ENCODE results near the gene CUL3.

The CUL3 gene

DNA sequence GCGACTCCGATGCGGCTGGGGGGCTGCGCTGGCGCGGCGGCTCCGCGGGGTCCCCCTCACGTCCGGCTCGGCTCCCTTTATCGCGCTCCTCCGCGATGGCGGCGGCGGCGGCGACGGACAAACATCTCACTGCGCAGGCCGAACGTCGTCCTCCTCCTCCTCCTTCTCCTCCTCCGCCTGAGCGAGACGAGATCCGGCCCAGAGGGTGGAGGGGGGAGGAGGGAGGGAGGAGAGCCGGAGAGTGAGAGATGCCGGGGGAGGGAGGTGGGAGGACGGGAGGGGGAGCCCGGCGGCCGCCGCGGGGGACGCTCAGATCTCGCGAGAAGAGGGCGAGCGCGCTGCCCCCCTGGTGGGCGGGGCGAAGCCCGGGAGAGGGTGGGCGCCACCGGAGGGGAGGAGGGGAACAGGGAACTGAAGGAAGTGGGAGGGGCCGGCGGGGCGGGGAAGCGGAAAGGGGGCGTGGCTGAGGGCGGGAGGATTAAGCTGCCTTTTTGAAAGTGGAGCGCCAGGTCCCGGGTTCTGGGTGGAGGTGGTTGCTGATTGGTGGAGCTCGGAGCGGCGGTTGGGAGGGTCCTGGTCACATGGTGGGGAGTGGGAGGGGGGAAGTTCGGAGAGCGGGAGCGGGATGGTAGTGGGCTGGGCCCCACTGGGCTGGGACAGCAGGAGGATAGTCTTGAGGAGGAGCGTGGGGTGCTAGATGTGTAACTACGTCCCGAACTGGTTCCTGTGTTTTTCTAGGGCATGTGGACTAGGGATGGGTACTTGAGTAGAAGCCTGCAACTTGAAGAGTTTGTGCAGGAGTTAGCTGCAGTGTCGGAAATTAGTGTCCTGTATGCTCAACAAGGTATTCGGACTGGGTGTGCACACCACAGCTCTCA, at the start of gene CUL3:
TSS of gene CUL3 (minus strand) at position 153 of the 878 bp plus-strand sequence. CDS start 354 bp downstream, outside the sequence.
- peak within 1 kb of the TSS; percentile 66 for H3K27ac ChIP-seq
- H3K36me3 ChIP-seq (ENCODE audit: insufficient read depth), result no peaks in the 10 kb centered on the region
- peak within 1 kb of the TSS; percentile 72 for H3K9ac ChIP-seq
- H3K27me3 ChIP-seq (ENCODE audit: insufficient read depth, low read depth), result no peaks in the 10 kb centered on the region
- peak within 1 kb of the TSS; percentile 75 for H3K4me3 ChIP-seq (IDR thresholded peaks at IDR 0.05; ENCODE audit: insufficient read depth, low read depth, low read length)
- H3K4me2 ChIP-seq, result peak within 1 kb of the TSS; percentile 90
- peaks cover 40% of the 10 kb centered on the region for H3K79me2 ChIP-seq (ENCODE audit: insufficient read depth, low read depth)
- TF ChIP-seq, protein P1, sequence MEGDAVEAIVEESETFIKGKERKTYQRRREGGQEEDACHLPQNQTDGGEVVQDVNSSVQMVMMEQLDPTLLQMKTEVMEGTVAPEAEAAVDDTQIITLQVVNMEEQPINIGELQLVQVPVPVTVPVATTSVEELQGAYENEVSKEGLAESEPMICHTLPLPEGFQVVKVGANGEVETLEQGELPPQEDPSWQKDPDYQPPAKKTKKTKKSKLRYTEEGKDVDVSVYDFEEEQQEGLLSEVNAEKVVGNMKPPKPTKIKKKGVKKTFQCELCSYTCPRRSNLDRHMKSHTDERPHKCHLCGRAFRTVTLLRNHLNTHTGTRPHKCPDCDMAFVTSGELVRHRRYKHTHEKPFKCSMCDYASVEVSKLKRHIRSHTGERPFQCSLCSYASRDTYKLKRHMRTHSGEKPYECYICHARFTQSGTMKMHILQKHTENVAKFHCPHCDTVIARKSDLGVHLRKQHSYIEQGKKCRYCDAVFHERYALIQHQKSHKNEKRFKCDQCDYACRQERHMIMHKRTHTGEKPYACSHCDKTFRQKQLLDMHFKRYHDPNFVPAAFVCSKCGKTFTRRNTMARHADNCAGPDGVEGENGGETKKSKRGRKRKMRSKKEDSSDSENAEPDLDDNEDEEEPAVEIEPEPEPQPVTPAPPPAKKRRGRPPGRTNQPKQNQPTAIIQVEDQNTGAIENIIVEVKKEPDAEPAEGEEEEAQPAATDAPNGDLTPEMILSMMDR (conservative IDR thresholded peaks at IDR 0.05; ENCODE audit: low read depth, low read length), result no peak
- H3K4me1 ChIP-seq (ENCODE audit: low read depth, poor library complexity, severe bottlenecking), result peaks cover 14% of the 10 kb centered on the region
- H4K20me1 ChIP-seq (ENCODE audit: insufficient read depth), result peaks cover 25% of the 10 kb centered on the region; the same call in 1 of the 2 replicates
- H2AFZ ChIP-seq (ENCODE audit: low read depth), result peak within 1 kb of the TSS; percentile 51

DNA sequence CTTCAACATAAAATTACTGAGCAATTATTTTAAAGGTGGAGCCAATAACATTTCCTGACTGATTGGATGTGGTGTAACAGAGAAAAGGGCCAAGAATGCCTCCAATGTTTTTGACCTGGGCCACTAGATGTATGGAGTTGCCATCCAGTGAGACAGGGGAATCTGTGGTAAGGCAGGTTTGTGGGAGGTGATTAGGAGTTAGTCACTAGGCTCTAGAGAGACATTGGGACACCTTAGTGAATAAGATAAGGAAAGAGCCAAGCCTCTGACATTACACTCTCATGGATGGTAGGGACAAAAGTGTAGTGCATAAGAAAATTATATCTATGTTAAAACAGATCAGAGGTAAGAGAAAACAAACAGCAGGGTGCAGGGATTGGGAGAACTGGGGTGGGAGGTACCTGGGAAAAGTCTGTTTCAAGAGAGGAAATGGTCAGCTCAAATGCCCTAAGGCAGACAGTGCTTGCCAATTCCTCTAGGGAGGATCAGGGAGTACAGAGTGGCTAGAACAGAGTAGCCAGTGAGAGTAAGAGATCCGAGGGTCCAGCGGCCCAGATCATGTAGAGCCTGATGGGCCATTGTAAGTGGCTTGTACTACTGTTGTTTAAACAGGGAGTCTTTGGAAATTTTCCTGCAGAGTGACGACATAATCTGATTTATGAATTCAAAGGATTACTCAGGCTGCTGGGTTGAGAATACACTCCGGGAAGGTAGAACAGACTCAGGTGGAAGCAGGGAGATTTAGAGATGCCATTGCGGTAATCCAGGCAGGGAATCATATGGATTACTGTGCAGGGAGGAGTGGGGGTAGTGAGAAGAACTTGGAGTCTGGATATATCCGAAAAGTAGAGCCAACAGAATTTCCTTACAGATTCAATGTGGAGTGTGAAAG, 45.7 kb upstream of the CUL3 start:
- H3K4me1 ChIP-seq (ENCODE audit: low read depth, poor library complexity, severe bottlenecking), result no peaks in the 10 kb centered on the region
- no peak overlapping the region for H3K27ac ChIP-seq
- H3K4me3 ChIP-seq (IDR thresholded peaks at IDR 0.05; ENCODE audit: insufficient read depth, low read depth, low read length), result no peak overlapping the region
- no peaks in the 10 kb centered on the region for H3K27me3 ChIP-seq (ENCODE audit: insufficient read depth, low read depth)
- no peak overlapping the region for H3K9ac ChIP-seq
- no peak overlapping the region for H2AFZ ChIP-seq (ENCODE audit: low read depth)
- TF ChIP-seq, protein P1 (conservative IDR thresholded peaks at IDR 0.05; ENCODE audit: low read depth, low read length), result no peak
- H4K20me1 ChIP-seq (ENCODE audit: insufficient read depth), result no peaks in the 10 kb centered on the region
- no peaks in the 10 kb centered on the region for H3K79me2 ChIP-seq (ENCODE audit: insufficient read depth, low read depth)
- H3K36me3 ChIP-seq (ENCODE audit: insufficient read depth), result no peaks in the 10 kb centered on the region
- no peak overlapping the region for H3K4me2 ChIP-seq

DNA sequence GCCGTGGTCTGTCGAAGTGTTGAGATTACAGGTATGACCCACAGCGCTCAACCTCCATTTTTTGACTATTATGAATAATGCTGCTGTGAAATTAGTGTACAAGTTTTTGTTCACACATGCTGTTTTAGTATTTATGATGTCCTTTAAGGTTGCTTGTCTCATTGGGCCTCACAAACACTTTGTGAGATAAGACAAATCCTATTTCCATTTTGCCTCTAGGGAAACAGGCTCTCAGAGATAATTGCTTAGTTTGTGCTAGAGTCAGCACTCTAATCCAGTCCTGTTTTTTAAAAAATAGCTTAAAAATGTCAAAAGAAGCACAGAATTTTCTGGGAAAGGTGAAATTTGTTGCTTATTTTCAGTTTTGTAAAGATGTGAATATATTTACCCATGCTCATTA, 43.3 kb upstream of the CUL3 start:
- H3K4me1 ChIP-seq (ENCODE audit: low read depth, poor library complexity, severe bottlenecking), result no peaks in the 10 kb centered on the region
- H3K27me3 ChIP-seq (ENCODE audit: insufficient read depth, low read depth), result no peaks in the 10 kb centered on the region

DNA sequence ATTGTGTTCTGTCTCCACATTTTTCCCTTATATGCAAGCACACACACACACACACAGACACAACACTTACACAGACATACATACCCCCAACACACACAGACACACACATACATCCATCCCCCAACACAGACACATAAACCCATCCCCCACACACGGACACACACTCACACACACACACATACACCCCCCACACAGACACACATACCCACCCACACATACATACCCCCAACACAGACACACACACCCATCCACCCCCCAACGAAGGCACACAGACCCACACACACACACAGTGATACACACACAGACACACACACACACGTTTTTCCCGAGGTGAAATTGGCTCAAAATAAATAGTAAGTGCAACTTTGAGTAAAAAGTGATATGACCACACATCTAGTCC, 41.6 kb upstream of the CUL3 start:
- H3K36me3 ChIP-seq (ENCODE audit: insufficient read depth), result no peaks in the 10 kb centered on the region
- H3K9ac ChIP-seq, result no peak overlapping the region
- no peaks in the 10 kb centered on the region for H3K79me2 ChIP-seq (ENCODE audit: insufficient read depth, low read depth)
- no peaks in the 10 kb centered on the region for H4K20me1 ChIP-seq (ENCODE audit: insufficient read depth)
- no peak overlapping the region for H3K4me3 ChIP-seq (IDR thresholded peaks at IDR 0.05; ENCODE audit: insufficient read depth, low read depth, low read length)
- no peaks in the 10 kb centered on the region for H3K27me3 ChIP-seq (ENCODE audit: insufficient read depth, low read depth)
- no peak overlapping the region for H2AFZ ChIP-seq (ENCODE audit: low read depth)
- H3K4me1 ChIP-seq (ENCODE audit: low read depth, poor library complexity, severe bottlenecking), result no peaks in the 10 kb centered on the region
- H3K27ac ChIP-seq, result no peak overlapping the region
- no peak overlapping the region for H3K4me2 ChIP-seq
- TF ChIP-seq, protein P1 (conservative IDR thresholded peaks at IDR 0.05; ENCODE audit: low read depth, low read length), result no peak

More for the DNA sequence above, 43.3 kb upstream of the CUL3 start:
- Histone ChIP-seq H3K79me2 (ENCODE audit: insufficient read depth, low read depth) (no peaks in the 10 kb centered on the region), H4K20me1 (ENCODE audit: insufficient read depth) (no peaks in the 10 kb centered on the region), H2AFZ (ENCODE audit: low read depth) (no peak overlapping the region), H3K4me3 (IDR thresholded peaks at IDR 0.05; ENCODE audit: insufficient read depth, low read depth, low read length) (no peak overlapping the region), H3K9ac (no peak overlapping the region), H3K4me2 (no peak overlapping the region), H3K36me3 (ENCODE audit: insufficient read depth) (no peaks in the 10 kb centered on the region), H3K27ac (no peak overlapping the region)
- TF ChIP-seq, protein P1 (conservative IDR thresholded peaks at IDR 0.05; ENCODE audit: low read depth, low read length), result no peak
